Chondrocyte (in vitro differentiated cells): ENCODE measurements around the gene FGD3. TPM values are rescaled to one million over a fixed set of nuclear protein-coding genes. Genes with fewer than 3 reads are reported as not detected.

Experiments
- DNase-seq: peaks from one replicate; pipeline ENCODE4 v3.0.0; 2021; ENCODE audit warnings: mixed read lengths, low spot score
- H3K27ac Mint-ChIP-seq: one replicate; pipeline ENCODE4 v1.8.0; 2021; ENCODE audit warnings: mild to moderate bottlenecking, moderate library complexity, mixed read lengths; ENCODE audit not compliant: unreplicated experiment
- H3K27me3 Mint-ChIP-seq: 2 replicates; pipeline ENCODE4 v1.8.0; 2021; ENCODE audit warnings: low read depth, mixed read lengths
- H3K36me3 Mint-ChIP-seq: 2 replicates; pipeline ENCODE4 v1.8.0; 2021; ENCODE audit warnings: low read depth, mixed read lengths
- H3K4me1 Mint-ChIP-seq: 2 replicates; pipeline ENCODE4 v1.8.0; 2021; ENCODE audit warnings: low read depth, mild to moderate bottlenecking, mixed read lengths
- H3K4me3 Mint-ChIP-seq: one replicate; pipeline ENCODE4 v1.8.0; 2021; ENCODE audit warnings: mild to moderate bottlenecking, moderate library complexity, mixed read lengths; ENCODE audit not compliant: unreplicated experiment
- H3K9me3 Mint-ChIP-seq: 2 replicates; pipeline ENCODE4 v1.8.0; 2021; ENCODE audit warnings: low read depth, mixed read lengths
- CTCF ChIP-seq: fragments of 200-600 bp; sonication (generic); IDR thresholded peaks from 2 replicates; pipeline ENCODE4 v1.5.0; 2021; ENCODE audit warnings: antibody characterized with exemption, mild to moderate bottlenecking, moderate library complexity
- total RNA-seq: library from RNA; stranded (reverse); gene quantifications from 3 replicates; pipeline ENCODE4 v1.2.1, GENCODE V29; 2021

Gene FGD3
- total RNA-seq, 1 donor from 2014 or later, result not detected

- Mint-ChIP-seq H3K36me3 (no peaks in the 10 kb centered on the region), H3K4me3 (no peak overlapping the region), H3K27me3 (peaks cover 29% of the 10 kb centered on the region), H3K27ac (no peak overlapping the region), H3K9me3 (no peaks in the 10 kb centered on the region), H3K4me1 (no peaks in the 10 kb centered on the region)
- no peak for DNase-seq
- no peak for TF ChIP-seq CTCF
Measured at GRCh38 chr9:93008457-93008856, 61.1 kb downstream of the FGD3 start.

DNA sequence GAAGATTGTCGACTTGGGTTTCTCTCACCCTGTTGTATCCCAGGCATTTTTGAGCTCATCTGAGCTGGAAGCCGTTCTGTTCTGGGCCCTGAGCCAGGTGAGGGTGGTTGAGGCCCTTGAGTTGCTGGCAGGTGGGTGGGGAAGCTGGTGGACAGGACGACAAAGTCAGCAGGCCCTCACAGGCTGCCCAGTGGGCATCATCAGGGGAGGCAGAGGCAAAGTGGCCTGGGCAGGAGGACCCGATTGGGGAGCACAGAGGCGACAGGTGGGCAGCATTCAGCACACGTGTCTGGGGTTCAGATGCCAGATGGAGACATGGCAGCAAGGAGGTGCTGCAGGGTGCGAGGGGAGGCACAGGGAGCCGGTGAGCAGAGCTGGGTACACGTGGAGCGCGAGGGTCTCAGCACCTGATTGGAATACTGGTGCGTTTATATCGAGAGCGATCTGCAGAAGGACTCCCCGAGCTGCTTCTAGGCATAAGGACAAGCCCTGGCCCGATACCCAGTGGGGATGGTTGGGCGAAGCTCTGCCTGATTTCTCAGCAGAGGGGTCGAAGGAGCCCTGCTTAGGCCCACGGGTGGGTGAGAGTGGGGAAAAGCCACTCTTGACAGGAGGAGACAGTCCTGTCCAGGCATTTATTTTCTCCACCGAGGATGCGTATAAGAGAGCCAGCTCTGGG is 62.2 kb downstream of the FGD3 start:
- Mint-ChIP-seq H3K4me3 (no peak overlapping the region), H3K4me1 (no peaks in the 10 kb centered on the region), H3K27me3 (peaks cover 26% of the 10 kb centered on the region), H3K27ac (no peak overlapping the region), H3K9me3 (no peaks in the 10 kb centered on the region), H3K36me3 (no peaks in the 10 kb centered on the region)
- DNase-seq, result no peak
- TF ChIP-seq CTCF, result no peak

DNA sequence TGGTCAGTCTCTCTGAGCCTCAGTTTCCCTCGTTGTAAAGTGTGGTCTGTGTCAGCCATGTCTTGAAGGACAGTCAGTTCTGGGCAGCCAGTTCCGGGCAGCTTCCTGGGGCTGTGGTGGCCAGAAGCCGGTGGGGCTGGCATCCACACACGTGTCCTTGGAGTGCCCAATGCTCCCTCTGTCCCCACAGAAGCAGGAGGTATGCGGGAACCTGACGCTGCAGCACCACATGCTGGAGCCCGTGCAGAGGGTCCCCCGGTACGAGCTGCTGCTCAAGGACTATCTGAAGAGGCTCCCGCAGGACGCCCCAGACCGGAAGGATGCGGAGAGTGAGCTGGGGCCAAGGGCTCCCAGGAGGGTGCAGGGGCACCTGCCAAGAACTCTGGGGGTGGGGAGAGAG is 62.7 kb downstream of the FGD3 start:
- Mint-ChIP-seq H3K27me3 (peaks cover 24% of the 10 kb centered on the region), H3K4me3 (no peak overlapping the region), H3K9me3 (no peaks in the 10 kb centered on the region), H3K4me1 (no peaks in the 10 kb centered on the region), H3K36me3 (no peaks in the 10 kb centered on the region), H3K27ac (no peak overlapping the region)
- TF ChIP-seq CTCF, result no peak
- no peak for DNase-seq

GRCh38 chr9:93010704-93011103 is 63.4 kb downstream of the FGD3 start:
- Mint-ChIP-seq H3K4me1 (no peaks in the 10 kb centered on the region), H3K4me3 (no peak overlapping the region), H3K9me3 (no peaks in the 10 kb centered on the region), H3K36me3 (no peaks in the 10 kb centered on the region), H3K27me3 (peaks cover 19% of the 10 kb centered on the region), H3K27ac (no peak overlapping the region)
- DNase-seq, result no peak
- TF ChIP-seq CTCF, result no peak

DNA sequence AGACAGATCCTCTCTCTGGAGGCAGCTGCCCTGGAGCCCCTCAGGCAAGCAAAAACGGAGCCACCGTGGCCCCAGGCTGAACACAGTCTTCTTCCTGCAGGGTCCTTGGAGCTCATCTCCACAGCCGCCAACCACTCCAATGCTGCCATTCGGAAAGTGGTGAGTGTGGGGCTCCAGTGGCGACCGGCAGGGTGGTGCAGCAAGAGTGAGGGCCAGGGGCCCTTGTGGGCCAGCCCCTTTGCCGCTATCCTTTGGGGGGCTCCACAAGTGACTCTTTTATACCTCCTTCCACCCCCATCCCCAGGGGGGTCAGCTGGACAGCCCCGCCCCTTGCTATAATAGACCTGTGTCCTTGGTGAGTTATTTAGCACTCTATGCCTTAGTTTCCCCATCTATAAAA is 63.8 kb downstream of the FGD3 start:
- DNase-seq, result no peak
- Mint-ChIP-seq H3K9me3 (no peaks in the 10 kb centered on the region), H3K27me3 (peaks cover 16% of the 10 kb centered on the region), H3K4me3 (no peak overlapping the region), H3K4me1 (no peaks in the 10 kb centered on the region), H3K36me3 (no peaks in the 10 kb centered on the region), H3K27ac (no peak overlapping the region)
- no peak for TF ChIP-seq CTCF
